CD4-positive, alpha-beta T cell (primary cell): ENCODE results near the gene SFXN3. TPM values are rescaled to one million over a fixed set of nuclear protein-coding genes. Genes with fewer than 3 reads are reported as not detected.

Source experiments
- ATAC-seq: fragments of 200-7000 bp; cut with Tn5 transposase; one replicate; pipeline ENCODE4 v1.10.0; 2022; ENCODE audit warnings: mild to moderate bottlenecking; ENCODE audit not compliant: poor library complexity
- CTCF ChIA-PET: fragments of 350-600 bp; sonication (Branson Sonifier 250); formaldehyde crosslinking; loops from one replicate; lab custom pipeline; 2021; ENCODE audit warnings: antibody characterized with exemption, inconsistent platforms; lab: Charles Lee
- POLR2A ChIA-PET: fragments of 350-600 bp; sonication (Branson Sonifier 250); formaldehyde crosslinking; loops from one replicate; lab custom pipeline; 2021; ENCODE audit warnings: antibody characterized with exemption, inconsistent platforms; lab: Charles Lee
- DNase-seq, 14 experiments: peaks; one replicate each; pipeline ENCODE4 v3.0.0-alpha.2; 2013 to 2020; ENCODE audit warnings: mixed read lengths in 2 of 14
- H3K27ac ChIP-seq, 2 donors: one replicate each; pipeline versions ENCODE4 v1.5.1 to v1.7.0; 2013; ENCODE audit warnings: low read length in 2 of 2, low read depth in 1 of 2, mild to moderate bottlenecking in 1 of 2
- H3K27me3 ChIP-seq, 2 experiments: 1 replicate in 1 of 2; 2 replicates in 1 of 2; pipeline versions ENCODE4 v1.6.1 to v1.7.0; 2013; ENCODE audit warnings: low read length in 2 of 2, control low read depth in 1 of 2, mild to moderate bottlenecking in 1 of 2, moderate library complexity in 1 of 2; ENCODE audit not compliant: insufficient read depth in 2 of 2, control insufficient read depth in 1 of 2
- H3K36me3 ChIP-seq: one replicate; pipeline ENCODE4 v1.6.1; 2013; ENCODE audit warnings: low read length, control low read depth; ENCODE audit not compliant: insufficient read depth
- H3K4me1 ChIP-seq: one replicate; pipeline ENCODE4 v1.6.1; 2013; ENCODE audit warnings: low read length, control low read depth; ENCODE audit not compliant: insufficient read depth
- H3K4me3 ChIP-seq: one replicate; pipeline ENCODE4 v1.5.1; 2013; ENCODE audit warnings: mild to moderate bottlenecking, low read length, moderate library complexity
- H3K9me3 ChIP-seq, 2 experiments: 1 replicate in 1 of 2; 2 replicates in 1 of 2; pipeline versions ENCODE4 v1.6.1 to v1.7.0; 2013; ENCODE audit warnings: low read length in 2 of 2, mild to moderate bottlenecking in 2 of 2, control low read depth in 1 of 2, moderate library complexity in 1 of 2; ENCODE audit not compliant: control insufficient read depth in 1 of 2, insufficient read depth in 1 of 2
- H3K27ac Mint-ChIP-seq: one replicate; pipeline ENCODE4 v1.8.0; 2020; ENCODE audit warnings: mixed read lengths
- H3K27me3 Mint-ChIP-seq: one replicate; pipeline ENCODE4 v1.8.0; 2021; ENCODE audit warnings: mixed read lengths
- H3K36me3 Mint-ChIP-seq: one replicate; pipeline ENCODE4 v1.8.0; 2021; ENCODE audit warnings: low read depth, mixed read lengths
- H3K4me1 Mint-ChIP-seq: one replicate; pipeline ENCODE4 v1.8.0; 2021; ENCODE audit warnings: low read depth, mixed read lengths
- H3K4me3 Mint-ChIP-seq: one replicate; pipeline ENCODE4 v1.8.0; 2020; ENCODE audit warnings: mild to moderate bottlenecking, mixed read lengths
- H3K9me3 Mint-ChIP-seq: one replicate; pipeline ENCODE4 v1.8.0; 2020; ENCODE audit warnings: mixed read lengths
- intact Hi-C, 2 experiments: fragments of 100-400 bp; cut with DNase I in 1 of 2; cut with micrococcal nuclease in 1 of 2; formaldehyde crosslinking; loops; one replicate each; pipeline versions ENCODE4 v1.15.1 to v1.9.0; 2023 to 2025; cut with DNase I, micrococcal nuclease
- total RNA-seq, 174 experiments: library from RNA in 2 of 174; stranded (reverse) in 2 of 174; gene quantifications; one replicate each; pipeline ENCODE4 v1.2.3 and lab custom pipeline; 2021 to 2026
- TF ChIP-seq, protein P1 (sequence below): fragments of 200-600 bp; IDR thresholded peaks from one replicate; pipeline ENCODE4 v1.8.0; 2022; ENCODE audit warnings: antibody characterized with exemption, mild to moderate bottlenecking

The SFXN3 gene
- total RNA-seq, 2 experiments from 2014 or later, result 43.2 to 48.3 TPM

- Histone ChIP-seq H3K4me3 (no peak overlapping the region), H3K9me3 (no peaks in the 10 kb centered on the region), H3K27ac (no peak overlapping the region), H3K4me1 (peaks cover 28% of the 10 kb centered on the region), H3K27me3 (no peaks in the 10 kb centered on the region), H3K36me3 (peaks cover 46% of the 10 kb centered on the region)
- no peak for ATAC-seq
- Mint-ChIP-seq H3K27me3 (no peaks in the 10 kb centered on the region), H3K9me3 (no peaks in the 10 kb centered on the region), H3K36me3 (peaks cover 70% of the 10 kb centered on the region), H3K4me3 (peak overlapping the region; percentile 20), H3K27ac (peak overlapping the region; percentile 42), H3K4me1 (peaks cover 17% of the 10 kb centered on the region)
- ChIA-PET POLR2A (no interaction called here), CTCF (no interaction called here)
- peak in 1 of 14 experiments; percentile 30 for DNase-seq
- intact Hi-C loops, result no loop called here
- TF ChIP-seq, protein P1, sequence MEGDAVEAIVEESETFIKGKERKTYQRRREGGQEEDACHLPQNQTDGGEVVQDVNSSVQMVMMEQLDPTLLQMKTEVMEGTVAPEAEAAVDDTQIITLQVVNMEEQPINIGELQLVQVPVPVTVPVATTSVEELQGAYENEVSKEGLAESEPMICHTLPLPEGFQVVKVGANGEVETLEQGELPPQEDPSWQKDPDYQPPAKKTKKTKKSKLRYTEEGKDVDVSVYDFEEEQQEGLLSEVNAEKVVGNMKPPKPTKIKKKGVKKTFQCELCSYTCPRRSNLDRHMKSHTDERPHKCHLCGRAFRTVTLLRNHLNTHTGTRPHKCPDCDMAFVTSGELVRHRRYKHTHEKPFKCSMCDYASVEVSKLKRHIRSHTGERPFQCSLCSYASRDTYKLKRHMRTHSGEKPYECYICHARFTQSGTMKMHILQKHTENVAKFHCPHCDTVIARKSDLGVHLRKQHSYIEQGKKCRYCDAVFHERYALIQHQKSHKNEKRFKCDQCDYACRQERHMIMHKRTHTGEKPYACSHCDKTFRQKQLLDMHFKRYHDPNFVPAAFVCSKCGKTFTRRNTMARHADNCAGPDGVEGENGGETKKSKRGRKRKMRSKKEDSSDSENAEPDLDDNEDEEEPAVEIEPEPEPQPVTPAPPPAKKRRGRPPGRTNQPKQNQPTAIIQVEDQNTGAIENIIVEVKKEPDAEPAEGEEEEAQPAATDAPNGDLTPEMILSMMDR, result no peak
Measured at GRCh38 chr10:100983868-100984671, 47.0 kb upstream of the SFXN3 start.

DNA sequence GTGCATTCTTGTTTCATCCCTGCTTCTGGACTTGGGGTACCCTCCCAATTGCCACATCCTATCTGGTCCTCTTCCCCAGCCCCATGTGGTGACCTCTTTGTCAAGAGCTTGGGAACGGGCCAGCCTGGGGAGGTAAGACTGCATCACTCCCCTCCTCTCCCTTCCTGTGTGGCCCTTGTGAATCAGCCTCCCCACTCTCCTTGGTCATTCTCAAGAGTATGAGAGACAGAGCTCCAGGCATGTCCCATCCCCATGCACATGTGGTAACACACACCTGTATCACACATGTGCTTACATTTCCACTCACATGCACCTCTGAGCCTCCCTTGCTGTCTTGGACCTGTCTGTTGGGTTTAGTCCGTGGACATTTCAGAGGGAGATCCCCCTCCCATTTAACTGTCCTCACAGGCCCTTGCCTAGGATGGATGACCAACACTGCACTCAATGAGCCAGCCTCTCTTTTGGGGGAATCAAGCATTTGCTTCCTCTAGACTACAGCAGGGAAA lies 46.3 kb upstream of the SFXN3 start:
- Histone ChIP-seq H3K27ac (no peak overlapping the region), H3K36me3 (peaks cover 50% of the 10 kb centered on the region), H3K9me3 (no peaks in the 10 kb centered on the region), H3K4me1 (peaks cover 35% of the 10 kb centered on the region), H3K27me3 (no peaks in the 10 kb centered on the region), H3K4me3 (no peak overlapping the region)
- Mint-ChIP-seq H3K36me3 (peaks cover 71% of the 10 kb centered on the region), H3K27me3 (no peaks in the 10 kb centered on the region), H3K4me1 (peaks cover 17% of the 10 kb centered on the region), H3K9me3 (no peaks in the 10 kb centered on the region), H3K4me3 (peak overlapping the region; percentile 11), H3K27ac (no peak overlapping the region)
- TF ChIP-seq, protein P1, result no peak
- no peak for DNase-seq
- ChIA-PET POLR2A (interaction anchor here (0.8 to 4.7 kb wide), 2 partner anchors 13 to 15 kb away, joined by 3 to 34 read pairs; partner anchors contain the start of gene LZTS2), CTCF (no interaction called here)
- intact Hi-C loops, result loop anchor here in 1 of 2 experiments (5.0 kb wide), 1 partner anchor 447 kb away; the partner anchor contains the start of gene HIF1AN
- no peak for ATAC-seq

DNA sequence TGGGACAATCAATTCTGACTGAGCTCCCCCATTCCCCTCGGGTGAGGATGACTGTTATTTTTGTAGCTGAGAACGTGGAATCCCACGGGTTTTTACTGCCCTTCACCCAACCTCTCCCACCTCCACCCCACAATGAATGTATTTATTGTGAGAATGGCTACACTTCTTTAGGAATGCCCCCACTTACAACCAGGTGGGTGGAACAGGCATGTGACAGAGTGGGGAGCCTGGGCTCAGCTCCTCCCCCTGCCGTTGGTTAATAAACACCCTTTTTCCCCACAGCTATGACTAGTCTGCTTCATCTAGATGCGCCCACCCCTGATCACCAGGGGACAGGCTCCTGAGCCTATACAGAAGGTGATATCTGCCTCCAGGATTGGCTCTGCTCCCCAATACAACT lies 45.7 kb upstream of the SFXN3 start:
- peaks cover 19% of the 10 kb centered on the region for H3K4me1 Mint-ChIP-seq

More for the DNA sequence above, 45.7 kb upstream of the SFXN3 start:
- TF ChIP-seq, protein P1, result no peak
- peaks cover 49% of the 10 kb centered on the region for H3K36me3 ChIP-seq
- Mint-ChIP-seq H3K36me3 (peaks cover 69% of the 10 kb centered on the region), H3K9me3 (no peaks in the 10 kb centered on the region), H3K27me3 (no peaks in the 10 kb centered on the region), H3K27ac (no peak overlapping the region), H3K4me3 (peak overlapping the region; percentile 97)
- POLR2A ChIA-PET, result interaction anchor here (0.8 to 4.7 kb wide), 2 partner anchors 13 to 15 kb away, joined by 3 to 34 read pairs; partner anchors contain the start of gene LZTS2
- no peak overlapping the region for H3K4me3 ChIP-seq
- H3K27me3 ChIP-seq, result no peaks in the 10 kb centered on the region
- no peaks in the 10 kb centered on the region for H3K9me3 ChIP-seq
- H3K27ac ChIP-seq, result no peak overlapping the region
- ATAC-seq, result no peak
- CTCF ChIA-PET, result interaction anchor here (1.1 to 1.2 kb wide), 2 partner anchors 12 to 29 kb away, joined by 3 to 4 read pairs; no protein-coding TSS in a partner anchor
- H3K4me1 ChIP-seq, result peaks cover 41% of the 10 kb centered on the region
- intact Hi-C loops, result loop anchor here in 1 of 2 experiments (5.0 kb wide), 1 partner anchor 448 kb away; the partner anchor contains the start of gene HIF1AN
- no peak for DNase-seq
